Left ventricle myocardium inferior (tissue), 1 donor: ENCODE results near the gene LIME1. TPM values are rescaled to one million over a fixed set of nuclear protein-coding genes. Genes with fewer than 3 reads are reported as not detected.

Experiments used
- DNase-seq: peaks from one replicate; pipeline ENCODE4 v3.0.0-alpha.2; 2020
- H3K27ac ChIP-seq: fragments of 200-600 bp; replicated peaks from 2 replicates; pipeline ENCODE4 v1.8.0; 2021
- H3K27me3 ChIP-seq: fragments of 200-600 bp; 2 replicates; pipeline ENCODE4 v1.8.0; 2021; ENCODE audit warnings: low read depth
- H3K36me3 ChIP-seq: fragments of 200-600 bp; 2 replicates; pipeline ENCODE4 v1.8.0; 2021
- H3K4me1 ChIP-seq: fragments of 200-600 bp; 2 replicates; pipeline ENCODE4 v1.8.0; 2021
- H3K4me3 ChIP-seq: fragments of 200-600 bp; 2 replicates; pipeline ENCODE4 v1.8.0; 2021; ENCODE audit warnings: mild to moderate bottlenecking, moderate library complexity
- H3K9me3 ChIP-seq: fragments of 200-600 bp; replicated peaks from 2 replicates; pipeline ENCODE4 v1.8.0; 2021
- intact Hi-C: fragments of 100-400 bp; cut with micrococcal nuclease; formaldehyde crosslinking; loops from one replicate; pipeline ENCODE4 v1.11.0; 2022
- total RNA-seq: library from RNA; stranded (reverse); fragmentation: NEBNext Ultra II Directional; extraction: Animal tissue kit (Norgen Biotek cat#: 25700); gene quantifications from one replicate; pipeline ENCODE4 v1.2.1, GENCODE V29; 2021
- TF ChIP-seq, protein P1 (sequence below): fragments of 200-600 bp; IDR thresholded peaks from 2 replicates; pipeline ENCODE4 v1.8.0; 2021; ENCODE audit warnings: antibody characterized with exemption, mild to moderate bottlenecking, borderline replicate concordance
- donor health status: DM: no; HTN: yes; CAD: no; lungs with severe emphysema.

The LIME1 gene
- total RNA-seq, 1 donor from 2014 or later: 3.4 TPM

DNA sequence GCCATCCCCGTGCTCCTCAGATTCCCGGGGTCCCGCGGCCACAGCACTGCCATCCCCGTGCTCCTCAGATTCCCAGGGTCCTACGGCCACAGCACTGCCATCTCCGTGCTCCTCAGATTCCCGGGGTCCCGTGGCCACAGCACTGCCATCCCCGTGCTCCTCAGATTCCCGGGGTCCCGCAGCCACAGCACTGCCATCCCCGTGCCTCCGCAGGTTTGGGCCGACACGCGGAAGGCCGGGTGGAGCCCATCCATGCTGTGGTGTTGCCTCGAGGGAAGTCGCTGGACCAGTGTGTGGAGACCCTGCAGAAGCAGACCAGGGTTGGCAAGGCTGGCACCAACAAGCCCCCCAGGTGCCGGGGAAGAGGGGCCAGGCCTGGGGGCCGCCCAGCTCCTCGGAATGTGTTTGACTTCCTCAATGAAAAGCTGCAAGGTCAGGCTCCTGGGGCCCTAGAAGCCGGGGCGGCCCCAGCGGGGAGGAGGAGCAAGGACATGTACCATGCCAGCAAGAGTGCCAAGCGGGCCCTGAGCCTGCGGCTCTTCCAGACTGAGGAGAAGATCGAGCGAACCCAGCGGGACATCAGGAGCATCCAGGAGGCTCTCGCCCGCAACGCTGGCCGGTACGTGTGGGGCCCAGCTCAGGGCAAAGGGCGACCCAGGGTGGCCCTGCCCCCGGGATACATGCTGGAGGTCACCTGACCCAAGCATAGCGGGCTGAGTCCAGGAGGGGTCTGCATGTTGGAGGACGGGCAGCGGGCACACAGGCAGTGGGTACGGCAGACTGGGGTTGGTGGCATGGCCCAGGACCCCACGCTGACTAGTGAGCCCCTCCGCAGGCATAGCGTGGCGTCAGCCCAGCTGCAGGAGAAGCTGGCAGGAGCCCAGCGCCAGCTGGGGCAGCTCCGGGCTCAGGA lies 1.3 kb upstream of the LIME1 start:
- TF ChIP-seq, protein P1, sequence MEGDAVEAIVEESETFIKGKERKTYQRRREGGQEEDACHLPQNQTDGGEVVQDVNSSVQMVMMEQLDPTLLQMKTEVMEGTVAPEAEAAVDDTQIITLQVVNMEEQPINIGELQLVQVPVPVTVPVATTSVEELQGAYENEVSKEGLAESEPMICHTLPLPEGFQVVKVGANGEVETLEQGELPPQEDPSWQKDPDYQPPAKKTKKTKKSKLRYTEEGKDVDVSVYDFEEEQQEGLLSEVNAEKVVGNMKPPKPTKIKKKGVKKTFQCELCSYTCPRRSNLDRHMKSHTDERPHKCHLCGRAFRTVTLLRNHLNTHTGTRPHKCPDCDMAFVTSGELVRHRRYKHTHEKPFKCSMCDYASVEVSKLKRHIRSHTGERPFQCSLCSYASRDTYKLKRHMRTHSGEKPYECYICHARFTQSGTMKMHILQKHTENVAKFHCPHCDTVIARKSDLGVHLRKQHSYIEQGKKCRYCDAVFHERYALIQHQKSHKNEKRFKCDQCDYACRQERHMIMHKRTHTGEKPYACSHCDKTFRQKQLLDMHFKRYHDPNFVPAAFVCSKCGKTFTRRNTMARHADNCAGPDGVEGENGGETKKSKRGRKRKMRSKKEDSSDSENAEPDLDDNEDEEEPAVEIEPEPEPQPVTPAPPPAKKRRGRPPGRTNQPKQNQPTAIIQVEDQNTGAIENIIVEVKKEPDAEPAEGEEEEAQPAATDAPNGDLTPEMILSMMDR: no peak
- Histone ChIP-seq H3K4me3 (no peak overlapping the region), H3K36me3 (peaks cover 33% of the 10 kb centered on the region), H3K4me1 (peaks cover 24% of the 10 kb centered on the region), H3K9me3 (no peaks in the 10 kb centered on the region), H3K27ac (no peak overlapping the region), H3K27me3 (no peaks in the 10 kb centered on the region)
- intact Hi-C loops: no loop called here
- DNase-seq: no peak

DNA sequence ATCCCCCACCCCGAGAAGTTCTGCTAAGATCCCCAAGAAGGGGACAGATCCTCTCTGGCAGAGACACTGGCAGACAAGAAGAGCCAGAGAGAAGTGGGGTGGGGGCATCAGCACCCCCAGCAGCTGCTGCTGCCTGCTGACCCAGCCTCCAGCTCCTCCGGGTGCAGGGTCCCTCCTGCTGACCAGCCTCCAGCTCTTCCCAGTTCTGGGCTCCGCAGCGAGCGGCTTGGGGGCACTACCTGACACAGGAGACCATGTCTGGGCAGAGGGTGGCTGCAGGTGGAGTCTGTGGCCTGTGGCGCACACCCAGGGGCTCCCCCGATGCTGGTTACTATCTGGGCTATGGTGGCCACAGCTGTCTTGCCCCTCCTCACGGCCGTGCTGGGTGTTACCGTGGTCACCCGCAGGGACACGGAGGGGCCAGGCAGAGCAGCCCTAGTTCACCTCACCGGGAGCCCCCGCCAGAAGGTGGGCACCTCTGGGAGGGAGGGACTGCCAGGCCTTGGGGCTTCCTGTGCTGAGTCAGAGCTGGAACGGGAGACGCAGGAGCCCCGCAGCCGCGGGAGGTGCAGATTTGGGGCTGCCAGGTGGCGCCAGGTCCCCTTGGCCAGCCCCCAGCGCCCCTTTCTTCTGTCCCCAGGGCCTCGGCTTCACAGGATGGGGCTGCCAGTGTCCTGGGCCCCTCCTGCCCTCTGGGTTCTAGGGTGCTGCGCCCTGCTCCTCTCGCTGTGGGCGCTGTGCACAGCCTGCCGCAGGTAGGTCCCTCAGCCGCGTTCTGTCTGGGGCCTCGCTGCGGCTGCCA lies 630 bp downstream of the LIME1 start:
- Histone ChIP-seq H3K4me1 (peaks cover 43% of the 10 kb centered on the region), H3K27ac (no peak overlapping the region), H3K9me3 (no peaks in the 10 kb centered on the region), H3K36me3 (peaks cover 37% of the 10 kb centered on the region), H3K4me3 (peak overlapping the region; percentile 78), H3K27me3 (no peaks in the 10 kb centered on the region)
- no peak for DNase-seq
- intact Hi-C loops: no loop called here
- TF ChIP-seq, protein P1: no peak

DNA sequence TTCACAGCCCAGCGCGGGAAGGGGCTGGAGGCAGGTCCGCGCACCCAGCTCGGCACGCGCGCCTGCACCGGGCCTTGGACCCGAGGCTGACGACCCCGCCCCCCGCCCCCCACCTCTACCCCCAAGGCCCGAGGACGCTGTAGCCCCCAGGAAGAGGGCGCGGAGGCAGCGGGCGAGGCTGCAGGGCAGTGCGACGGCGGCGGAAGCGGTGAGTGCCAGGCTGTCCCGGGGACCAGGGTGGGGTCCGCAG lies 1.2 kb downstream of the LIME1 start:
- H3K4me1 ChIP-seq: peaks cover 48% of the 10 kb centered on the region
- TF ChIP-seq, protein P1: no peak
- H3K4me3 ChIP-seq: peak overlapping the region; percentile 78
- no peak for DNase-seq
- intact Hi-C loops: no loop called here
- no peak overlapping the region for H3K27ac ChIP-seq
- H3K27me3 ChIP-seq: no peaks in the 10 kb centered on the region
- peaks cover 42% of the 10 kb centered on the region for H3K36me3 ChIP-seq
- H3K9me3 ChIP-seq: no peaks in the 10 kb centered on the region

DNA sequence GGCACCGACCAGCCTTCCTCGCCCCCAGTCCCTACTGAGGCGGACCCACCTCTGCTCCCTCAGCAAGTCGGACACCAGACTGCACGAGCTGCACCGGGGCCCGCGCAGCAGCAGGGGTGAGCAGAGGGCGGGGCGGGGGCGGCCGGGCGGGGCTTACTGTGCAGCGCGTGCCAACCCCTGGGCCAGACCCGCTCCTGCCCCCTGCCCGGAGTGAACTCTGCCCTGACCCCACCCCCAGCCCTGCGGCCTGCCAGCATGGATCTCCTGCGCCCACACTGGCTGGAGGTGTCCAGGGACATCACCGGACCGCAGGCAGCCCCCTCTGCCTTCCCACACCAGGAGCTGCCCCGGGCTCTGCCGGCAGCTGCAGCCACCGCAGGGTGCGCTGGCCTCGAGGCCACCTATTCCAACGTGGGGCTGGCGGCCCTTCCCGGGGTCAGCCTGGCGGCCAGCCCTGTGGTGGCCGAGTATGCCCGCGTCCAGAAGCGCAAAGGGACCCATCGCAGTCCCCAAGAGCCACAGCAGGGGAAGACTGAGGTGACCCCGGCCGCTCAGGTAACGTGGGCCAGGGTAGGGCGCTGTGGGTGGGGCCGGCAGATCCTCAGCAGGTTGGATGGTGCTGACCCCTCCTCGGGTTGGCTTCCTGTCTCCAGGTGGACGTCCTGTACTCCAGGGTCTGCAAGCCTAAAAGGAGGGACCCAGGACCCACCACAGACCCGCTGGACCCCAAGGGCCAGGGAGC lies 1.7 kb downstream of the LIME1 start:
- peaks cover 51% of the 10 kb centered on the region for H3K4me1 ChIP-seq

DNA sequence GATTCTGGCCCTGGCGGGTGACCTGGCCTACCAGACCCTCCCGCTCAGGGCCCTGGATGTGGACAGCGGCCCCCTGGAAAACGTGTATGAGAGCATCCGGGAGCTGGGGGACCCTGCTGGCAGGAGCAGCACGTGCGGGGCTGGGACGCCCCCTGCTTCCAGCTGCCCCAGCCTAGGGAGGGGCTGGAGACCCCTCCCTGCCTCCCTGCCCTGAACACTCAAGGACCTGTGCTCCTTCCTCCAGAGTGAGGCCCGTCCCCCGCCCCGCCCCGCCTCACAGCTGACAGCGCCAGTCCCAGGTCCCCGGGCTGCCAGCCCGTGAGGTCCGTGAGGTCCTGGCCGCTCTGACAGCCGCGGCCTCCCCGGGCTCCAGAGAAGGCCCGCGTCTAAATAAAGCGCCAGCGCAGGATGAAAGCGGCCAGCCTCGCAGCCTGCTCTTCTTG lies 2.2 kb downstream of the LIME1 start:
- Histone ChIP-seq H3K27ac (peak overlapping the region; percentile 98), H3K27me3 (no peaks in the 10 kb centered on the region), H3K36me3 (peaks cover 47% of the 10 kb centered on the region), H3K4me3 (peak overlapping the region; percentile 78), H3K4me1 (peaks cover 51% of the 10 kb centered on the region), H3K9me3 (no peaks in the 10 kb centered on the region)
- TF ChIP-seq, protein P1: no peak
- intact Hi-C loops: no loop called here
- peak; percentile 77 for DNase-seq

More for the DNA sequence above, 1.7 kb downstream of the LIME1 start:
- H3K27ac ChIP-seq: peak overlapping the region; percentile 98
- intact Hi-C loops: no loop called here
- H3K36me3 ChIP-seq: peaks cover 47% of the 10 kb centered on the region
- H3K9me3 ChIP-seq: no peaks in the 10 kb centered on the region
- no peak for DNase-seq
- peak overlapping the region; percentile 78 for H3K4me3 ChIP-seq
- H3K27me3 ChIP-seq: no peaks in the 10 kb centered on the region
- TF ChIP-seq, protein P1: no peak
